ENCODE results near the gene SETBP1.

DNA sequence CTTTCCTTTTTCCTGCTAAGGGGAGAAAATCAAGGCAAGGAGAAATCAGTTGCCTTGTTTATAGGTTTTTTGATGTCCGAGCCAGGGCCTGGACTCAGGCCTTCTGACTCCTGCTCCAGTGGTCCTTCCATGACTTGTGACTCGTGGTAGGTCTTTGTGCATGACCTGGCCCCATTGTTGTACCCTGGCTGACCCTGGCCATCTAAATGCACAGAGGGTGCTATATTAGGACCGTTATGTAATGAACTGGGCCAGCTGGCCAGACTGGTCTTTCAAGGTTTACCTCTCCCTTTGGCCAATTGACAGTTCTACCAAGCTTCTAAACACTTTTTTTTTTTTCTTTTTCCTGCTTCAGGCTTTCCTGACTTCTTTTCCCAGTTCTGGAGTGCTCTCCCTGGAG lies 81.1 kb downstream of the SETBP1 start:
- TF ChIP-seq MTF1 (CRISPR knock-in tag; IDR thresholded peaks at IDR 0.05; ENCODE audit: borderline replicate concordance) (no peak), SMARCA4 (IDR thresholded peaks at IDR 0.05) (no peak), BRD4 (IDR thresholded peaks at IDR 0.05) (no peak), YY1 (IDR thresholded peaks at IDR 0.05; ENCODE audit: borderline replicate concordance in 1 of 3, control insufficient read depth in 1 of 3, extremely low read depth in 1 of 3, insufficient read depth in 3 of 3, insufficient read length in 1 of 3, insufficient replicate concordance in 2 of 3, low read depth in 1 of 3, low read length in 2 of 3) (no peak), NR3C1 (CRISPR knock-in tag; IDR thresholded peaks at IDR 0.05) (no peak), FOXM1 (IDR thresholded peaks at IDR 0.05; ENCODE audit: low read depth) (no peak), FOXM1 (CRISPR knock-in tag; IDR thresholded peaks at IDR 0.05; ENCODE audit: low read depth) (no peak), POLR2AphosphoS5 (IDR thresholded peaks at IDR 0.05; ENCODE audit: control insufficient read depth, insufficient read depth, low read depth, low read length) (no peak)
- TF ChIP-seq, protein P1, sequence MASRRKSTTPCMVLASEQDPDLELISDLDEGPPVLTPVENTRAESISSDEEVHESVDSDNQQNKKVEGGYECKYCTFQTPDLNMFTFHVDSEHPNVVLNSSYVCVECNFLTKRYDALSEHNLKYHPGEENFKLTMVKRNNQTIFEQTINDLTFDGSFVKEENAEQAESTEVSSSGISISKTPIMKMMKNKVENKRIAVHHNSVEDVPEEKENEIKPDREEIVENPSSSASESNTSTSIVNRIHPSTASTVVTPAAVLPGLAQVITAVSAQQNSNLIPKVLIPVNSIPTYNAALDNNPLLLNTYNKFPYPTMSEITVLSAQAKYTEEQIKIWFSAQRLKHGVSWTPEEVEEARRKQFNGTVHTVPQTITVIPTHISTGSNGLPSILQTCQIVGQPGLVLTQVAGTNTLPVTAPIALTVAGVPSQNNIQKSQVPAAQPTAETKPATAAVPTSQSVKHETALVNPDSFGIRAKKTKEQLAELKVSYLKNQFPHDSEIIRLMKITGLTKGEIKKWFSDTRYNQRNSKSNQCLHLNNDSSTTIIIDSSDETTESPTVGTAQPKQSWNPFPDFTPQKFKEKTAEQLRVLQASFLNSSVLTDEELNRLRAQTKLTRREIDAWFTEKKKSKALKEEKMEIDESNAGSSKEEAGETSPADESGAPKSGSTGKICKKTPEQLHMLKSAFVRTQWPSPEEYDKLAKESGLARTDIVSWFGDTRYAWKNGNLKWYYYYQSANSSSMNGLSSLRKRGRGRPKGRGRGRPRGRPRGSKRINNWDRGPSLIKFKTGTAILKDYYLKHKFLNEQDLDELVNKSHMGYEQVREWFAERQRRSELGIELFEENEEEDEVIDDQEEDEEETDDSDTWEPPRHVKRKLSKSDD (conservative IDR thresholded peaks at IDR 0.05; ENCODE audit: low read length), result no peak
- TF ChIP-seq, protein P2, sequence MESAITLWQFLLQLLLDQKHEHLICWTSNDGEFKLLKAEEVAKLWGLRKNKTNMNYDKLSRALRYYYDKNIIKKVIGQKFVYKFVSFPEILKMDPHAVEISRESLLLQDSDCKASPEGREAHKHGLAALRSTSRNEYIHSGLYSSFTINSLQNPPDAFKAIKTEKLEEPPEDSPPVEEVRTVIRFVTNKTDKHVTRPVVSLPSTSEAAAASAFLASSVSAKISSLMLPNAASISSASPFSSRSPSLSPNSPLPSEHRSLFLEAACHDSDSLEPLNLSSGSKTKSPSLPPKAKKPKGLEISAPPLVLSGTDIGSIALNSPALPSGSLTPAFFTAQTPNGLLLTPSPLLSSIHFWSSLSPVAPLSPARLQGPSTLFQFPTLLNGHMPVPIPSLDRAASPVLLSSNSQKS (CRISPR knock-in tag; IDR thresholded peaks at IDR 0.05), result no peak
- TF ChIP-seq, protein P3, sequence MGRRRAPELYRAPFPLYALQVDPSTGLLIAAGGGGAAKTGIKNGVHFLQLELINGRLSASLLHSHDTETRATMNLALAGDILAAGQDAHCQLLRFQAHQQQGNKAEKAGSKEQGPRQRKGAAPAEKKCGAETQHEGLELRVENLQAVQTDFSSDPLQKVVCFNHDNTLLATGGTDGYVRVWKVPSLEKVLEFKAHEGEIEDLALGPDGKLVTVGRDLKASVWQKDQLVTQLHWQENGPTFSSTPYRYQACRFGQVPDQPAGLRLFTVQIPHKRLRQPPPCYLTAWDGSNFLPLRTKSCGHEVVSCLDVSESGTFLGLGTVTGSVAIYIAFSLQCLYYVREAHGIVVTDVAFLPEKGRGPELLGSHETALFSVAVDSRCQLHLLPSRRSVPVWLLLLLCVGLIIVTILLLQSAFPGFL (CRISPR knock-in tag; IDR thresholded peaks at IDR 0.05), result no peak
